ENCODE measurements around the gene OBP2A. TPM values are rescaled to one million over a fixed set of nuclear protein-coding genes. Genes with fewer than 3 reads are reported as not detected.
A peak's percentile ranks its signal among the peaks of the same experiment; 100 is the strongest.

The OBP2A gene
- total and polyA plus RNA-seq, 2 of the 8 experiments (the other 6 are each of a cell fraction or from before 2014, with no cell fraction given): not detected

DNA sequence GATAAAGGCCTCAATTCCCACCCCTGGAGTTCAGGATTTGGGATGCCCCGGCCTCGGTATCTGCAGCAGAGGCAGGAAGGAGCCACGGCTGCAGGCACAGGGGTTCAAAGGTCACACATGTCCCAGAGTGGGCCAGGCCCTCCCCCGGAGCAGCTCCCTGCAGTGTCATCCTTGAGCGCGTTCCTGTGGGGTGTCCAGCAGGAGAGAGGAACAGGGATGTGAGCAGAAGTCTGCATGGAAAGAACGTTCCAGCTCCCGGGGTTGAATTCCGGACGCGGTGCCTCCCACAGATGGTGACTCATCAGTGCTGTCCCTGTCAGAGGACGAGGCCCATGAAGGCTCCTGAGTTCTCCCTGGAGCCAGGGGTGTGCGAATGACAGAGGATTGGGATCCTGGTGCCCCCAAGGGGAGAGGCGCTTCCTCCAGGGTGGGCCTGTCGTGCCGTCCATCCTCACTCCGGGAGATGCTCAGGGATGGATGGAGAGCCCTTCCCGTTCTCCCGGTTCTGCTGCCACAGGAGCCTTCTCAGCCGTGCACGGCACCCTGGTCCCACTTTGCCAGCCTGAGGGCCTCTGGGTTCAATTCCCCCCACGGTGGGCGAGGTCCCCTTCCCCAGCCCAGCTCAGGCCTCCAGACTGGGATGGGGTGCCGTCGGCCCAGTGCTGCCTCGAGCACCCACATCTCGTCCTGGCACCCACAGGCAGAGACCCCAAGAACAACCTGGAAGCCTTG, 21.6 kb upstream of the OBP2A start:
- H3K4me2 ChIP-seq (ENCODE audit: insufficient read depth in 1 of 2, low read depth in 2 of 2, low read length in 2 of 2): no peak overlapping the region
- no peak overlapping the region for H4K5ac ChIP-seq (ENCODE audit: insufficient read length, low read depth, low read length)
- no peak overlapping the region for H2BK120ac ChIP-seq (replicated peaks; ENCODE audit: low read depth, low read length)
- no peak overlapping the region for H3K14ac ChIP-seq (ENCODE audit: insufficient read length)
- no peak overlapping the region for H2BK15ac ChIP-seq (ENCODE audit: low read length)
- ChIA-PET POLR2A (ENCODE audit: partially characterized antibody) (interaction anchor here (1.0 kb wide), 1 partner anchor 41 kb away, joined by 3 read pairs; no protein-coding TSS in a partner anchor), CTCF (ENCODE audit: partially characterized antibody) (interaction anchor here (1.5 to 3.0 kb wide), 2 partner anchors 11 to 19 kb away, joined by 4 to 14 read pairs; no protein-coding TSS in a partner anchor)
- H3K18ac ChIP-seq (ENCODE audit: extremely low read depth, low read length): no peak overlapping the region
- H2BK12ac ChIP-seq (ENCODE audit: low read depth, low read length): no peak overlapping the region
- no peak overlapping the region for H3K4me3 ChIP-seq (ENCODE audit: extremely low read depth in 1 of 4, insufficient read depth in 2 of 4, low read depth in 3 of 4, low read length in 4 of 4)
- no peaks in the 10 kb centered on the region for H3K23me2 ChIP-seq (ENCODE audit: low read depth, low read length)
- FAIRE-seq: no peak
- H3K4me1 ChIP-seq (replicated peaks in 1 of 4; ENCODE audit: control insufficient read depth in 3 of 4, insufficient read depth in 4 of 4, low read length in 3 of 4): peaks cover 0 to 12% (median 6%) of the 10 kb centered on the region in 4 experiments; a peak in 5 of 7 replicates
- no peak overlapping the region for H4K91ac ChIP-seq (replicated peaks; ENCODE audit: insufficient read length, low read length)
- no peak overlapping the region for H2AFZ ChIP-seq (ENCODE audit: low read length)
- no peak overlapping the region for H3K9ac ChIP-seq (replicated peaks in 1 of 4; ENCODE audit: extremely low read depth in 1 of 4, low read depth in 3 of 4, low read length in 3 of 4)
- H3K27me3 ChIP-seq (replicated peaks in 1 of 4; ENCODE audit: control insufficient read depth in 3 of 4, extremely low read depth in 1 of 4, insufficient read depth in 3 of 4, low read length in 3 of 4): no peaks in the 10 kb centered on the region
- no peak overlapping the region for H2AK5ac ChIP-seq (ENCODE audit: low read depth, low read length)
- H3K9me3 ChIP-seq (ENCODE audit: insufficient read depth in 2 of 2, low read depth in 1 of 2, low read length in 1 of 2): no peaks in the 10 kb centered on the region
- no peaks in the 10 kb centered on the region for H3K36me3 ChIP-seq (ENCODE audit: control insufficient read depth in 2 of 4, insufficient read depth in 4 of 4, low read length in 3 of 4)
- no peaks in the 10 kb centered on the region for H4K20me1 ChIP-seq (replicated peaks in 1 of 2; ENCODE audit: control insufficient read depth in 1 of 2, insufficient read depth in 2 of 2, low read length in 2 of 2)
- no peaks in the 10 kb centered on the region for H3K79me2 ChIP-seq (ENCODE audit: control insufficient read depth in 1 of 2, insufficient read depth in 2 of 2, low read length in 2 of 2)
- H4K8ac ChIP-seq (ENCODE audit: extremely low read depth, insufficient read depth, low read length): peak overlapping the region; percentile 51; the same call in 1 of the 2 replicates
- H3K27ac ChIP-seq (ENCODE audit: low read depth, low read length): no peak overlapping the region
- no peak overlapping the region for H3K4ac ChIP-seq (replicated peaks; ENCODE audit: insufficient read length, low read depth, low read length)
- peak in 1 of 2 experiments; percentile 45 for DNase-seq (ENCODE audit: low read depth in 1 of 2, low spot score in 2 of 2)
- no peaks in the 10 kb centered on the region for H3K79me1 ChIP-seq (ENCODE audit: low read depth, low read length)
- no peak overlapping the region for H3K56ac ChIP-seq (replicated peaks; ENCODE audit: insufficient read length, low read depth, low read length)
- WGBS, 2 experiments (ENCODE audit: extremely low coverage in 1 of 2, insufficient coverage in 1 of 2, insufficient read length in 1 of 2, insufficient replicate concordance in 2 of 2, low coverage in 1 of 2, low lambda C conversion rate in 2 of 2, missing lambda C conversion rate in 1 of 2): 92% methylated on average over 22 of the region's 27 CpGs; no CpG with 5 or more reads in 1 of the 2 experiments
- no peak overlapping the region for H2BK5ac ChIP-seq (ENCODE audit: low read depth, low read length)
- H2BK20ac ChIP-seq (ENCODE audit: low read length): no peak overlapping the region
- no peak overlapping the region for H3K23ac ChIP-seq (ENCODE audit: insufficient read length)
- TF ChIP-seq KDM1A (IDR thresholded peaks at IDR 0.05; ENCODE audit: borderline replicate concordance, low read length) (no peak), JUN (IDR thresholded peaks at IDR 0.05; ENCODE audit: low read depth, low read length) (no peak), CHD1 (IDR thresholded peaks at IDR 0.05; ENCODE audit: low read depth, low read length) (no peak), TCF12 (IDR thresholded peaks at IDR 0.05; ENCODE audit: low read depth, low read length) (no peak), TBP (IDR thresholded peaks at IDR 0.05; ENCODE audit: low read depth, low read length) (no peak), ATF2 (IDR thresholded peaks at IDR 0.05; ENCODE audit: low read length) (no peak), ZNF274 (IDR thresholded peaks at IDR 0.05; ENCODE audit: borderline replicate concordance, extremely low read depth, low read length) (no peak), CEBPB (IDR thresholded peaks at IDR 0.05; ENCODE audit: low read depth, low read length) (no peak)
- TF ChIP-seq, protein P1, sequence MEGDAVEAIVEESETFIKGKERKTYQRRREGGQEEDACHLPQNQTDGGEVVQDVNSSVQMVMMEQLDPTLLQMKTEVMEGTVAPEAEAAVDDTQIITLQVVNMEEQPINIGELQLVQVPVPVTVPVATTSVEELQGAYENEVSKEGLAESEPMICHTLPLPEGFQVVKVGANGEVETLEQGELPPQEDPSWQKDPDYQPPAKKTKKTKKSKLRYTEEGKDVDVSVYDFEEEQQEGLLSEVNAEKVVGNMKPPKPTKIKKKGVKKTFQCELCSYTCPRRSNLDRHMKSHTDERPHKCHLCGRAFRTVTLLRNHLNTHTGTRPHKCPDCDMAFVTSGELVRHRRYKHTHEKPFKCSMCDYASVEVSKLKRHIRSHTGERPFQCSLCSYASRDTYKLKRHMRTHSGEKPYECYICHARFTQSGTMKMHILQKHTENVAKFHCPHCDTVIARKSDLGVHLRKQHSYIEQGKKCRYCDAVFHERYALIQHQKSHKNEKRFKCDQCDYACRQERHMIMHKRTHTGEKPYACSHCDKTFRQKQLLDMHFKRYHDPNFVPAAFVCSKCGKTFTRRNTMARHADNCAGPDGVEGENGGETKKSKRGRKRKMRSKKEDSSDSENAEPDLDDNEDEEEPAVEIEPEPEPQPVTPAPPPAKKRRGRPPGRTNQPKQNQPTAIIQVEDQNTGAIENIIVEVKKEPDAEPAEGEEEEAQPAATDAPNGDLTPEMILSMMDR (IDR thresholded peaks at IDR 0.05; ENCODE audit: control extremely low read depth in 1 of 3, insufficient read depth in 1 of 3, low read depth in 1 of 3, low read length in 3 of 3): no peak

Data from H1 (cell line).